ENCODE measurements around the gene FURIN.

GRCh38 chr15:90885432-90886290 is 17.3 kb downstream of the FURIN start:
- TF ChIP-seq YY1 (IDR thresholded peaks at IDR 0.05; ENCODE audit: insufficient read depth, insufficient read length) (no peak), SUZ12 (IDR thresholded peaks at IDR 0.05; ENCODE audit: extremely low read depth, insufficient read depth, insufficient read length) (no peak)

Data from NT2/D1 (cell line).